PC-3 (cell line): ENCODE results near the gene GLMN.

Experiments used
- CTCF ChIP-seq: fragments of 300-600 bp; sonication (generic); conservative IDR thresholded peaks from 2 replicates; pipeline ENCODE4 v1.5.1; 2017; ENCODE audit warnings: antibody characterized with exemption, low read depth, mild to moderate bottlenecking, low read length
- EZH2 ChIP-seq: fragments of 300-600 bp; sonication (generic); IDR thresholded peaks from one replicate; pipeline ENCODE4 v1.6.1; 2017; ENCODE audit warnings: antibody characterized with exemption, mild to moderate bottlenecking, low read length; ENCODE audit not compliant: unreplicated experiment
- EZH2phosphoT487 ChIP-seq: fragments of 300-600 bp; sonication (generic); IDR thresholded peaks from 2 replicates; pipeline ENCODE4 v1.6.1; 2018; ENCODE audit warnings: mild to moderate bottlenecking, antibody characterized with exemption, low read length, borderline replicate concordance

GRCh38 chr1:92210701-92211100 lies 88.1 kb downstream of the GLMN start:
- TF ChIP-seq CTCF, result no peak
- TF ChIP-seq EZH2, result no peak
- no peak for TF ChIP-seq EZH2phosphoT487
